HepG2 (cell line): ENCODE results near the gene SRCIN1. TPM values are rescaled to one million over a fixed set of nuclear protein-coding genes. Genes with fewer than 3 reads are reported as not detected.

Source experiments
- DDIT3 ChIP-seq: sonication (generic); formaldehyde crosslinking; IDR thresholded peaks from 2 replicates; pipeline ENCODE4 v1.4.0; 2020; ENCODE audit warnings: mild to moderate bottlenecking, missing genetic modification reagents
- HDAC1 ChIP-seq: sonication (generic); formaldehyde crosslinking; IDR thresholded peaks from 2 replicates; pipeline ENCODE4 v1.5.1; 2020; ENCODE audit warnings: mild to moderate bottlenecking, missing genetic modification reagents
- MYC ChIP-seq: sonication (generic); formaldehyde crosslinking; IDR thresholded peaks from 2 replicates; pipeline ENCODE4 v1.9.0; 2021; ENCODE audit warnings: missing genetic modification reagents, borderline replicate concordance
- NFE2 ChIP-seq: sonication (generic); formaldehyde crosslinking; IDR thresholded peaks from 2 replicates; pipeline ENCODE4 v1.4.0; 2020; ENCODE audit warnings: missing genetic modification reagents
- NR2F1 ChIP-seq, 2 experiments: fragments of 450-650 bp in 1 of 2; formaldehyde crosslinking in 1 of 2; IDR thresholded peaks; 2 replicates each; pipeline versions ENCODE4 v1.5.0 to v1.6.1; 2016 to 2020; ENCODE audit warnings: mild to moderate bottlenecking in 1 of 2, missing compliant biosample characterization in 1 of 2, missing genetic modification reagents in 1 of 2, moderate library complexity in 1 of 2
- PAWR ChIP-seq: sonication (generic); formaldehyde crosslinking; IDR thresholded peaks from 2 replicates; pipeline ENCODE4 v1.4.0; 2020; ENCODE audit warnings: missing genetic modification reagents, mild to moderate bottlenecking, borderline replicate concordance
- RBAK ChIP-seq: sonication (generic); formaldehyde crosslinking; IDR thresholded peaks from 2 replicates; pipeline ENCODE4 v1.5.1; 2020; ENCODE audit warnings: mild to moderate bottlenecking, missing genetic modification reagents
- RBM22 ChIP-seq: fragments of 200-400 bp; formaldehyde crosslinking; optimal IDR thresholded peaks from 2 replicates; pipeline ENCODE3; 2017; ENCODE audit warnings: mild to moderate bottlenecking, low read length, moderate library complexity
- REPIN1 ChIP-seq: sonication (generic); formaldehyde crosslinking; IDR thresholded peaks from 2 replicates; pipeline ENCODE4 v1.8.0; 2022; ENCODE audit warnings: missing genetic modification reagents, low read depth, mild to moderate bottlenecking, borderline replicate concordance
- REXO4 ChIP-seq: sonication (generic); formaldehyde crosslinking; IDR thresholded peaks from 2 replicates; pipeline ENCODE4 v1.8.0; 2022; ENCODE audit warnings: missing genetic modification reagents, mild to moderate bottlenecking, borderline replicate concordance
- STAT6 ChIP-seq: sonication (generic); formaldehyde crosslinking; IDR thresholded peaks from 2 replicates; pipeline ENCODE4 v1.4.0; 2020; ENCODE audit warnings: missing genetic modification reagents, mild to moderate bottlenecking, borderline replicate concordance
- THAP9 ChIP-seq: sonication (generic); formaldehyde crosslinking; IDR thresholded peaks from 2 replicates; pipeline ENCODE4; 2020; ENCODE audit warnings: missing genetic modification reagents, mild to moderate bottlenecking, borderline replicate concordance
- ZBTB20 ChIP-seq: sonication (generic); formaldehyde crosslinking; IDR thresholded peaks from 2 replicates; pipeline ENCODE4 v1.8.1; 2023; ENCODE audit warnings: missing genetic modification reagents, low read depth, mild to moderate bottlenecking, borderline replicate concordance
- ZBTB3 ChIP-seq: sonication (generic); formaldehyde crosslinking; IDR thresholded peaks from 2 replicates; pipeline ENCODE4 v1.4.0; 2020; ENCODE audit warnings: low read depth, mild to moderate bottlenecking, moderate library complexity, missing genetic modification reagents, borderline replicate concordance
- ZBTB33 ChIP-seq: sonication (generic); formaldehyde crosslinking; IDR thresholded peaks from 2 replicates; pipeline ENCODE4 v1.4.0; 2020; ENCODE audit warnings: missing genetic modification reagents
- ZFP41 ChIP-seq: sonication (generic); formaldehyde crosslinking; IDR thresholded peaks from 2 replicates; pipeline ENCODE4 v1.4.0; 2020; ENCODE audit warnings: mild to moderate bottlenecking, missing genetic modification reagents, borderline replicate concordance
- ZGPAT ChIP-seq: IDR thresholded peaks from 2 replicates; pipeline ENCODE4 v1.6.1; 2016; ENCODE audit warnings: mild to moderate bottlenecking
- ZNF446 ChIP-seq: sonication (generic); formaldehyde crosslinking; IDR thresholded peaks from 2 replicates; pipeline ENCODE4 v1.5.0; 2020; ENCODE audit warnings: mild to moderate bottlenecking, missing genetic modification reagents
- ZSCAN31 ChIP-seq: sonication (generic); formaldehyde crosslinking; IDR thresholded peaks from 2 replicates; pipeline ENCODE4 v1.5.0; 2020; ENCODE audit warnings: low read depth, mild to moderate bottlenecking, missing genetic modification reagents
- polyA plus RNA-seq, 8 experiments: library from polyadenylated mRNA; depleted of rRNA in 3 of 8; stranded (reverse) in 7 of 8; unstranded in 1 of 8; fragments of >200 nt; fragmentation: Illumina TruSeq in 4 of 8; extraction: Trizol in 4 of 8; gene quantifications; 2 replicates each; pipeline versions ENCODE4 v1.2.1 to v1.2.3, GENCODE V29; 2011 to 2016; ENCODE audit warnings: low read depth in 4 of 8, missing spikeins in 1 of 8, mixed read lengths in 1 of 8; ENCODE audit not compliant: insufficient read depth in 1 of 8
- total RNA-seq, 5 experiments: library from RNA; depleted of rRNA; stranded (reverse); fragments of >200 nt; fragmentation: Illumina TruSeq; extraction: Trizol; gene quantifications; 2 replicates each; pipeline ENCODE4 v1.2.3, GENCODE V29; 2016; ENCODE audit warnings: low read depth in 1 of 5

Gene SRCIN1
- total and polyA plus RNA-seq, 2 of the 13 experiments (the other 11 are each of a cell fraction or from before 2014, with no cell fraction given): 1.2 to 9.6 TPM

GRCh38 chr17:38620551-38621277 is 15.0 kb upstream of the SRCIN1 start (continued):
- TF ChIP-seq ZFP41 (no peak; the same call in 1 of the 2 replicates), RBAK (peak; percentile 66; the same call in 1 of the 2 replicates), REPIN1 (CRISPR knock-in tag) (peak; percentile 95), RBM22 (no peak), ZSCAN31 (CRISPR knock-in tag) (peak; percentile 97), MYC (CRISPR knock-in tag) (peak; percentile 24; the same call in 1 of the 2 replicates), ZBTB33 (CRISPR knock-in tag) (peak; percentile 90), STAT6 (CRISPR knock-in tag) (peak; percentile 95), DDIT3 (CRISPR knock-in tag) (no peak), ZGPAT (CRISPR knock-in tag) (peak; percentile 97), REXO4 (CRISPR knock-in tag) (no peak), PAWR (no peak), THAP9 (CRISPR knock-in tag) (no peak), NFE2 (CRISPR knock-in tag) (0 out of 2 replicates have a peak, but pooled peaks have one; percentile 8), ZBTB3 (CRISPR knock-in tag) (no peak), NR2F1 (CRISPR knock-in tag; IDR thresholded peaks at IDR 0.05) (peak; percentile 81 to 91), HDAC1 (CRISPR knock-in tag) (peak; percentile 84), ZNF446 (CRISPR knock-in tag) (no peak), ZBTB20 (peak; percentile 91; the same call in 1 of the 2 replicates)
